MCF 10A (cell line): ENCODE results near the gene EXOC6. TPM values are rescaled to one million over a fixed set of nuclear protein-coding genes. Genes with fewer than 3 reads are reported as not detected.

Source experiments
- BruUV-seq: library from RNA; stranded (reverse); fragments of 400-500 nt; replicated peaks from 2 replicates; lab custom pipeline; 2021; lab: Mats Ljungman, UMichigan
- CTCF ChIA-PET: fragments of 300-600 bp; sonication (Branson Sonifier 250); formaldehyde crosslinking; extraction: SDS; loops from one replicate; lab custom pipeline; 2021; ENCODE audit warnings: antibody characterized with exemption, inconsistent platforms; lab: Yijun Ruan, JAX
- POLR2A ChIA-PET: fragments of 300-600, 350-650 bp; sonication (Branson Sonifier 250); formaldehyde crosslinking; extraction: SDS; loops from one replicate; lab custom pipeline; 2020; ENCODE audit warnings: antibody characterized with exemption, inconsistent platforms; lab: Yijun Ruan, JAX
- DNase-seq: peaks from one replicate; pipeline ENCODE4 v3.0.0-alpha.2; 2018; ENCODE audit not compliant: unreplicated experiment
- H3K27ac Mint-ChIP-seq: one replicate; pipeline ENCODE4 v1.8.0; 2022; ENCODE audit warnings: mild to moderate bottlenecking, low read depth, mixed read lengths; ENCODE audit not compliant: unreplicated experiment
- H3K27me3 Mint-ChIP-seq: one replicate; pipeline ENCODE4 v1.8.0; 2022; ENCODE audit warnings: mixed read lengths; ENCODE audit not compliant: insufficient read depth, unreplicated experiment
- H3K36me3 Mint-ChIP-seq: one replicate; pipeline ENCODE4 v1.8.0; 2022; ENCODE audit warnings: mild to moderate bottlenecking, moderate library complexity, mixed read lengths; ENCODE audit not compliant: insufficient read depth, unreplicated experiment
- H3K4me1 Mint-ChIP-seq: one replicate; pipeline ENCODE4 v1.8.0; 2022; ENCODE audit warnings: mixed read lengths; ENCODE audit not compliant: insufficient read depth, unreplicated experiment
- H3K4me3 Mint-ChIP-seq: one replicate; pipeline ENCODE4 v1.8.0; 2022; ENCODE audit warnings: mild to moderate bottlenecking, moderate library complexity, mixed read lengths; ENCODE audit not compliant: unreplicated experiment
- H3K9me3 Mint-ChIP-seq: one replicate; pipeline ENCODE4 v1.8.0; 2022; ENCODE audit warnings: mixed read lengths; ENCODE audit not compliant: unreplicated experiment
- CTCF ChIP-seq: fragments of 200-600 bp; IDR thresholded peaks from one replicate; pipeline ENCODE4 v1.8.0; 2022; ENCODE audit warnings: antibody characterized with exemption, mild to moderate bottlenecking; ENCODE audit not compliant: unreplicated experiment
- intact Hi-C: fragments of 100-400 bp; cut with micrococcal nuclease; formaldehyde crosslinking; loops from 2 replicates; pipeline ENCODE4 v1.14.1; 2022
- total RNA-seq: library from RNA; stranded (reverse); gene quantifications from 2 replicates; pipeline ENCODE4 v1.2.3, GENCODE V29; 2022

The EXOC6 gene
- total RNA-seq, 1 experiment from 2014 or later, result 6.6 TPM

- BruUV-seq, result no TSS peak
- no peak overlapping the region for H3K4me3 Mint-ChIP-seq
- ChIA-PET POLR2A (interaction anchor here (1.2 kb wide), 1 partner anchor 25 kb away, joined by 3 read pairs; the partner anchor contains the start of gene EXOC6), CTCF (interaction anchor here (0.6 kb wide), 1 partner anchor 20 kb away, joined by 3 read pairs; no protein-coding TSS in a partner anchor)
- no peak for TF ChIP-seq CTCF
- peaks cover 14% of the 10 kb centered on the region for H3K4me1 Mint-ChIP-seq
- intact Hi-C loops, result no loop called here
- DNase-seq, result peak; percentile 27
- no peak overlapping the region for H3K27ac Mint-ChIP-seq
- H3K36me3 Mint-ChIP-seq, result peaks cover 5% of the 10 kb centered on the region
- no peaks in the 10 kb centered on the region for H3K27me3 Mint-ChIP-seq
- no peaks in the 10 kb centered on the region for H3K9me3 Mint-ChIP-seq
Measured at GRCh38 chr10:92822964-92823363, 25.4 kb upstream of the EXOC6 start.

- no TSS peak for BruUV-seq
- Mint-ChIP-seq H3K27me3 (no peaks in the 10 kb centered on the region), H3K4me3 (no peak overlapping the region), H3K36me3 (no peaks in the 10 kb centered on the region), H3K4me1 (peaks cover 14% of the 10 kb centered on the region), H3K9me3 (no peaks in the 10 kb centered on the region), H3K27ac (no peak overlapping the region)
- TF ChIP-seq CTCF, result no peak
- ChIA-PET POLR2A (interaction anchor here (0.7 kb wide), 1 partner anchor 82 kb away, joined by 3 read pairs; no protein-coding TSS in a partner anchor), CTCF (no interaction called here)
- intact Hi-C loops, result no loop called here
- no peak for DNase-seq
Measured at GRCh38 chr10:92826061-92826460, 22.3 kb upstream of the EXOC6 start.

- BruUV-seq, result no TSS peak
- CTCF ChIA-PET, result no interaction called here
- no peaks in the 10 kb centered on the region for H3K9me3 Mint-ChIP-seq
- DNase-seq, result no peak
- intact Hi-C loops, result no loop called here
- peaks cover 14% of the 10 kb centered on the region for H3K4me1 Mint-ChIP-seq
- no peak for TF ChIP-seq CTCF
- peak overlapping the region; percentile 26 for H3K27ac Mint-ChIP-seq
- H3K4me3 Mint-ChIP-seq, result no peak overlapping the region
- H3K27me3 Mint-ChIP-seq, result no peaks in the 10 kb centered on the region
- POLR2A ChIA-PET, result interaction anchor here (0.7 kb wide), 1 partner anchor 82 kb away, joined by 3 read pairs; no protein-coding TSS in a partner anchor
- no peaks in the 10 kb centered on the region for H3K36me3 Mint-ChIP-seq
Measured at GRCh38 chr10:92826504-92826903, 21.8 kb upstream of the EXOC6 start.

GRCh38 chr10:92829042-92829785, 19.1 kb upstream of the EXOC6 start:
- no peak for TF ChIP-seq CTCF
- ChIA-PET POLR2A (interaction anchor here (0.7 kb wide), 1 partner anchor 12 kb away, joined by 3 read pairs; no protein-coding TSS in a partner anchor), CTCF (no interaction called here)
- no peak for DNase-seq
- no peaks in the 10 kb centered on the region for H3K36me3 Mint-ChIP-seq
- intact Hi-C loops, result no loop called here
- H3K27ac Mint-ChIP-seq, result no peak overlapping the region
- no peak overlapping the region for H3K4me3 Mint-ChIP-seq
- H3K4me1 Mint-ChIP-seq, result peaks cover 7% of the 10 kb centered on the region
- BruUV-seq, result no TSS peak
- H3K9me3 Mint-ChIP-seq, result no peaks in the 10 kb centered on the region
- no peaks in the 10 kb centered on the region for H3K27me3 Mint-ChIP-seq
